ENCODE results near the gene ACSM6. TPM values are rescaled to one million over a fixed set of nuclear protein-coding genes. Genes with fewer than 3 reads are reported as not detected.

The ACSM6 gene
- total RNA-seq, 1 donor from 2014 or later = not detected

DNA sequence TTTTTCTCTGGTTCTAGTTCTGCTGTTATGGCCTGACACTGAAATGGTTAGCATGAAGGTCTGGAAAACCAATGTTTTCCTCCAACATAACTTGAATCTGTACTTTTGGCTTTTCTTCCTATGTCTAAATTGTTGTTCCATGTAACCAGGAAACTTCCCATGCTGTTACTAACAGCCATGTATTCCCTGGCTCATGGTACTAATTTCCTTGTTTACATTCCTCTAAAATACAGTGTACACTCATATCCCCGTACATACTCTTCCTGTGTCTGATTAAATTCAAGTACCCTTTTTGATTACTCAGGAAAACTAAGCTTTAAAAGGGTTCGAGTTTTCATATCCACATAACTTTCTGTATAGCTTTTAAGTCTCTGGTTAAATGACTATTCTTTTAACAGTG is 12.3 kb upstream of the ACSM6 start:
- Histone ChIP-seq H3K4me3 (no peak overlapping the region), H3K4me1 (peaks cover 14% of the 10 kb centered on the region), H3K27ac (no peak overlapping the region), H3K36me3 (no peaks in the 10 kb centered on the region), H3K27me3 (no peaks in the 10 kb centered on the region), H3K9me3 (no peaks in the 10 kb centered on the region)
- DNase-seq (ENCODE audit: extremely low spot score in 2 of 2) = no peak
- TF ChIP-seq POLR2A (IDR thresholded peaks at IDR 0.05) = no peak
- no peak for TF ChIP-seq POLR2AphosphoS5 (IDR thresholded peaks at IDR 0.05; ENCODE audit: insufficient read depth in 1 of 2, low read depth in 1 of 2)
- TF ChIP-seq CTCF (IDR thresholded peaks at IDR 0.05) = no peak
- intact Hi-C loops (cut with DNase I) = no loop called here

DNA sequence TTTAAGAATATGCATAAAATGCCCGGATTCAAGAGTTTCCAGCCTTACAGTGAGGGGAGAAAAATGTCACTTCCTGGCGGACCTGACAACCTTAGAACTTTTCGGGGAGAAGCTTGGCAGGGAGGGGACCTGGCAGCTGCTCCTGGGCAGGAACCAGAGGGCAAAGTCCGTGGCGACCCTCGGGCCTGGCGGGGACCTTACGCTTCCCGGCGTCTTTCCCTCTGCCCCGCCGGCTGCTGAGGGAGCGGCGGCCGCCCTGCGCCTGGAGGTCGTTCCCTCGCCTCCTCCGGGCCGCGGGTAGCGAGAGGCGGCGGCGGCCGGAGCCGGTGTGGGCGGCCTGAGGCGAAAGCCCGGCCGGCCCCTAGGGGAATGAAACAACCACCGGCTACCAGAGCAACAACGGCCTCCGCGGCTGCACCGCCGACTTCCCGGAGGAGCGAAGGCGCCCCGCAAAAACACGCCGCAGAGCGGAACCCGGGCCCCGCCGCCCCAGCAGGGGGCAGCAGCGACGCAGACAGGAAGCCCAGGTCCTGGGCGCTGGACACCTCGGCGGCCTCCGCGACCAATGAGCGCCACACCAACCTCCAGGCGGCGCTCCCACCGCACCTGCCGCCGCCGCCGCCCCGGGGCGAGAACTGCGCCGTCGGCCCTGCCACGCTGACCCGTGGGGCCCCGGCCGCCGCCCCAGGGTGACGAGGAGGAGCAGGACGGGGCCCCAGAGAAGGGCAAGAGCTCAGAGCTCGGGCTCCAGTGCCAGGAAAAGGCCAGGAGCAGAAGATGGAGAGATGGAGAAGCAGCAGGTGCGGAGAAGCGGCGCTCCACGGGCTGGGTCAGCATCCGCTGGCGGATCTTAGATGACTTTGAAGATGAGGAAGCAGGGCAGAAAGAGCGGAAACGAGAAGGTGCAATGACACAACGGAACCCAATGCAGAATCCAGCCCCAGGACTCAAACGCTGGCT is 10.5 kb upstream of the ACSM6 start:
- intact Hi-C loops (cut with DNase I) = no loop called here
- Histone ChIP-seq H3K4me1 (peaks cover 14% of the 10 kb centered on the region), H3K4me3 (peak overlapping the region; percentile 46 to 58), H3K27ac (peak overlapping the region; percentile 34), H3K36me3 (no peaks in the 10 kb centered on the region), H3K27me3 (no peaks in the 10 kb centered on the region), H3K9me3 (no peaks in the 10 kb centered on the region)
- DNase-seq (ENCODE audit: extremely low spot score in 2 of 2) = no peak
- peak; percentile 55 to 93 (median 62) for TF ChIP-seq CTCF (IDR thresholded peaks at IDR 0.05)
- peak in 1 of 2 donors; percentile 33 for TF ChIP-seq POLR2AphosphoS5 (IDR thresholded peaks at IDR 0.05; ENCODE audit: insufficient read depth in 1 of 2, low read depth in 1 of 2)
- TF ChIP-seq POLR2A (IDR thresholded peaks at IDR 0.05) = no peak

DNA sequence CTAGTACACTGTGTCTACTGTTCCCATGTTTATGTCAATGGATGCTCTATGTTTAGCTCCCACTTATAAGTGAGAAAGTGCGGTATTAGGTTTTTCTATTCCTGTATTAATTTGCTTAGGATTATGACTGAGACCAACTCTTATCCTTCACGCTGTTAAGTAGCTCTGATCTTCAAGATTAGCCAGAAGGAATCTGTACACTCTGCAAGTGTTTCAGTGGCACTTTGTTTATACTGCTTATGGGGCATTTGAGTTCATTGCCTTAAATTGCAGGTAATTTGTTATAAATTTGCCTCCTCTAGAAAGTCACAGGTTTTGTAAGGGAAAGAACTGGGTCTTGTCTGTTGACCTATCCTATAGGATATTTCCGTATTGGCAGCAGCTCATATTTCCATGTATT is 6.4 kb upstream of the ACSM6 start:
- TF ChIP-seq POLR2A (IDR thresholded peaks at IDR 0.05) (no peak), POLR2AphosphoS5 (IDR thresholded peaks at IDR 0.05; ENCODE audit: insufficient read depth in 1 of 2, low read depth in 1 of 2) (no peak), CTCF (IDR thresholded peaks at IDR 0.05) (no peak)
- no peaks in the 10 kb centered on the region for H3K36me3 ChIP-seq
- intact Hi-C loops (cut with DNase I) = no loop called here
- H3K4me3 ChIP-seq = no peak overlapping the region
- no peak for DNase-seq (ENCODE audit: extremely low spot score in 2 of 2)
- H3K27me3 ChIP-seq = no peaks in the 10 kb centered on the region
- no peak overlapping the region for H3K27ac ChIP-seq
- peaks cover 13% of the 10 kb centered on the region for H3K4me1 ChIP-seq
- no peaks in the 10 kb centered on the region for H3K9me3 ChIP-seq

DNA sequence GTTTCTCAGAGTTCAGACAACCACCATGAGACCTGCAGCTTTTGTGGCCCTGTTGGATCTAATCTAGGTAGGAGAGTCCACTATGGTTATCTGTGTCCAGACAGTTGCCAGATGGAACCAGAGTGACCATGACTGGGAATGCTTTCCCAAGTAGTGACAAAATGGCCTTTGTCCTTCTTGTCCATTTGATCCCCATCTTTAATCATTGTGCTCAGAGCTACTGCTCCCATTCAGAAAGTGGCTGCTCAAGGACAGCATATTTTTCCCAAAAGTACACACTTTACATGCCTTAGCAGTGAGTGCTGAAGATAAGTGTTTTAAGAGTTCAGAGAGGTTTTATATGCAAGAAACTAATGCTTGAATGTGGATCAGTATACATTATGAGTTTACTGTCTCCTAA is 5.4 kb upstream of the ACSM6 start:
- H3K4me3 ChIP-seq = no peak overlapping the region
- intact Hi-C loops (cut with DNase I) = no loop called here
- no peaks in the 10 kb centered on the region for H3K36me3 ChIP-seq
- no peaks in the 10 kb centered on the region for H3K9me3 ChIP-seq
- no peaks in the 10 kb centered on the region for H3K27me3 ChIP-seq
- DNase-seq (ENCODE audit: extremely low spot score in 2 of 2) = no peak
- TF ChIP-seq POLR2AphosphoS5 (IDR thresholded peaks at IDR 0.05; ENCODE audit: insufficient read depth in 1 of 2, low read depth in 1 of 2) (no peak), CTCF (IDR thresholded peaks at IDR 0.05) (no peak), POLR2A (IDR thresholded peaks at IDR 0.05) (no peak)
- peaks cover 5% of the 10 kb centered on the region for H3K4me1 ChIP-seq
- H3K27ac ChIP-seq = no peak overlapping the region

DNA sequence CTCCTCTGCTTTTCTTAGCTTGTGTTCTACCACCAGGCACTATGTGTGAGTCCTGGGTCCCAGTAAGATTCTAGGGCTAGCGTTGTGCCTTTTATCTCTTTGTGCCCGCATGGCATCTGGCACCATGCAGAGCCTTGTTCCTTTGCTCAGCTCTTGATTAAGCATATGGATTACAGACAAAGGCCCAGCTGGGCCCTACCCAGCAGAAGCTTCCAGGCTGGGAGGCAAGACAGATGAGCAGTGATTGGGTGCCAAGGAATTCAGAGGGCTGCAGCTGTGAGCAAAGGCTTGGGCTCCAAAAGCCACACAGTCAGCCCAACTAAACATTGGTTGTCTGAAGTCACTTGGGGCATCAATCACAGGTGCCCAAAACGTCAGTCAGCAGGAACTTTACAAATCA is 2.0 kb downstream of the ACSM6 start:
- no peaks in the 10 kb centered on the region for H3K36me3 ChIP-seq
- intact Hi-C loops (cut with DNase I) = no loop called here
- H3K4me1 ChIP-seq = no peaks in the 10 kb centered on the region
- H3K27ac ChIP-seq = no peak overlapping the region
- DNase-seq (ENCODE audit: extremely low spot score in 2 of 2) = no peak
- H3K27me3 ChIP-seq = no peaks in the 10 kb centered on the region
- TF ChIP-seq POLR2AphosphoS5 (IDR thresholded peaks at IDR 0.05; ENCODE audit: insufficient read depth in 1 of 2, low read depth in 1 of 2) (no peak), CTCF (IDR thresholded peaks at IDR 0.05) (no peak), POLR2A (IDR thresholded peaks at IDR 0.05) (no peak)
- H3K9me3 ChIP-seq = no peaks in the 10 kb centered on the region
- no peak overlapping the region for H3K4me3 ChIP-seq
